Panc1 (cell line): ENCODE measurements around the gene SUPT3H. TPM values are rescaled to one million over a fixed set of nuclear protein-coding genes. Genes with fewer than 3 reads are reported as not detected.

ENCODE experiments used
- ATAC-seq: fragments of 200-7000 bp; cut with Tn5 transposase; 2 replicates; pipeline ENCODE4 v1.9.1; 2020; ENCODE audit warnings: mild to moderate bottlenecking, moderate library complexity
- BruUV-seq: library from RNA; stranded (reverse); fragments of 400-500 nt; replicated peaks from 2 replicates; lab custom pipeline; 2021; lab: Mats Ljungman, UMichigan
- CTCF ChIA-PET: fragments of 300-600 bp; sonication (Branson Sonifier 250); formaldehyde crosslinking; loops from one replicate; lab custom pipeline; 2022; ENCODE audit warnings: antibody characterized with exemption; lab: Charles Lee
- POLR2A ChIA-PET: fragments of 300-600 bp; sonication (Branson Sonifier 250); formaldehyde crosslinking; loops from one replicate; lab custom pipeline; 2022; ENCODE audit warnings: antibody characterized with exemption; lab: Charles Lee
- DNase-seq: peaks from one replicate; pipeline ENCODE4 v3.0.0-alpha.2; 2010; ENCODE audit warnings: low read depth, low spot score
- H3K27ac ChIP-seq: 2 replicates; pipeline ENCODE4 v1.5.1; 2011; ENCODE audit warnings: mild to moderate bottlenecking, low read length, inconsistent platforms
- H3K27me3 ChIP-seq: fragments of 200-500 bp; sonication (Bioruptor generic); 2 replicates; pipeline ENCODE4 v1.6.0; 2014; ENCODE audit warnings: low read length, inconsistent platforms; ENCODE audit not compliant: control insufficient read depth, insufficient read depth
- H3K36me3 ChIP-seq: fragments of 200-500 bp; sonication (Bioruptor generic); 2 replicates; pipeline ENCODE4 v1.5.1; 2014; ENCODE audit warnings: inconsistent platforms, mild to moderate bottlenecking, low read length, moderate library complexity; ENCODE audit not compliant: control insufficient read depth, insufficient read depth
- H3K4me1 ChIP-seq: 2 replicates; pipeline ENCODE4 v1.5.1; 2011; ENCODE audit warnings: inconsistent platforms, mild to moderate bottlenecking, low read length, moderate library complexity; ENCODE audit not compliant: control insufficient read depth, insufficient read depth
- H3K4me3 ChIP-seq, 2 experiments: 2 replicates each; pipeline ENCODE4 v1.5.1; 2011 to 2012; ENCODE audit warnings: low read depth in 2 of 2, low read length in 2 of 2, mild to moderate bottlenecking in 2 of 2, inconsistent platforms in 1 of 2, moderate library complexity in 1 of 2
- H3K9me3 ChIP-seq: fragments of 200-500 bp; sonication (Bioruptor generic); 2 replicates; pipeline ENCODE4 v1.5.1; 2014; ENCODE audit warnings: low read depth, mild to moderate bottlenecking, inconsistent platforms, low read length, moderate library complexity; ENCODE audit not compliant: control insufficient read depth, insufficient read depth
- CTCF ChIP-seq: fragments of 450-650 bp; IDR thresholded peaks from 2 replicates; pipeline ENCODE4 v1.5.1; 2017; ENCODE audit warnings: mild to moderate bottlenecking
- POLR2AphosphoS5 ChIP-seq: IDR thresholded peaks from 2 replicates; pipeline ENCODE4 v1.6.1; 2012; ENCODE audit warnings: mild to moderate bottlenecking, low read depth, low read length, moderate library complexity
- REST ChIP-seq, 2 experiments: IDR thresholded peaks; 2 replicates each; pipeline ENCODE4 v1.6.1; 2011 to 2012; ENCODE audit warnings: low read depth in 2 of 2, control low read depth in 1 of 2, low read length in 1 of 2, mild to moderate bottlenecking in 1 of 2, moderate library complexity in 1 of 2; ENCODE audit not compliant: insufficient read depth in 1 of 2
- SIN3A ChIP-seq: IDR thresholded peaks from 2 replicates; pipeline ENCODE4 v1.6.1; 2012; ENCODE audit warnings: low read depth, mild to moderate bottlenecking, low read length, moderate library complexity, borderline replicate concordance; ENCODE audit not compliant: insufficient read depth
- TCF7L2 ChIP-seq: IDR thresholded peaks from 2 replicates; pipeline ENCODE4 v1.6.1; 2011; ENCODE audit warnings: mild to moderate bottlenecking, low read depth, low read length, inconsistent platforms
- in situ Hi-C: cut with HindIII; loops from 2 replicates; pipeline ENCODE4 v1.10.0; 2016; ENCODE audit warnings: low sequenced_read_pairs, low pct_unique_long_range_greater_than_20kb
- intact Hi-C: fragments of 100-400 bp; cut with micrococcal nuclease; formaldehyde crosslinking; loops from one replicate; pipeline ENCODE4 v1.10.0; 2022; ENCODE audit not compliant: unreplicated experiment
- total RNA-seq: library from RNA; stranded (reverse); gene quantifications from one replicate; pipeline ENCODE4 v1.2.1, GENCODE V29; 2021; ENCODE audit not compliant: unreplicated experiment

Gene SUPT3H
- total RNA-seq, 1 experiment from 2014 or later = 11.0 TPM

GRCh38 chr6:45109551-45109950 lies 268.2 kb downstream of the SUPT3H start:
- H3K36me3 ChIP-seq = no peaks in the 10 kb centered on the region
- ATAC-seq (no peak), DNase-seq (no peak)
- ChIA-PET CTCF (no interaction called here), POLR2A (no interaction called here)
- in situ Hi-C loops = no loop called here
- no peaks in the 10 kb centered on the region for H3K27me3 ChIP-seq
- no peak overlapping the region for H3K4me3 ChIP-seq
- BruUV-seq = no TSS peak
- intact Hi-C loops = no loop called here
- no peaks in the 10 kb centered on the region for H3K9me3 ChIP-seq
- H3K27ac ChIP-seq = no peak overlapping the region
- TF ChIP-seq TCF7L2 (no peak), POLR2AphosphoS5 (no peak), CTCF (no peak), SIN3A (no peak), REST (IDR thresholded peaks at IDR 0.05; ENCODE audit: insufficient read depth in 1 of 2, low read depth in 2 of 2, low read length in 1 of 2) (no peak)
- H3K4me1 ChIP-seq = no peaks in the 10 kb centered on the region

- Histone ChIP-seq H3K4me3 (no peak overlapping the region), H3K4me1 (no peaks in the 10 kb centered on the region), H3K9me3 (no peaks in the 10 kb centered on the region), H3K36me3 (no peaks in the 10 kb centered on the region), H3K27me3 (no peaks in the 10 kb centered on the region), H3K27ac (no peak overlapping the region)
- intact Hi-C loops = no loop called here
- TF ChIP-seq TCF7L2 (no peak), REST (IDR thresholded peaks at IDR 0.05; ENCODE audit: insufficient read depth in 1 of 2, low read depth in 2 of 2, low read length in 1 of 2) (no peak), SIN3A (no peak)
- no peak for ATAC-seq
- POLR2A ChIA-PET = no interaction called here
- in situ Hi-C loops = no loop called here
- BruUV-seq = no TSS peak
- CTCF ChIA-PET = no interaction called here
- no peak for DNase-seq
Measured at GRCh38 chr6:45105170-45105820, 272.4 kb downstream of the SUPT3H start.
